Fibroblast of pulmonary artery (primary cell): ENCODE measurements around the gene USP37.

Experiments
- DNase-seq: peaks from one replicate; pipeline ENCODE4 v3.0.0-alpha.2; 2010; ENCODE audit warnings: low read depth
- H3K4me3 ChIP-seq: replicated peaks from 2 replicates; pipeline ENCODE4 v1.5.1; 2011; ENCODE audit warnings: low read depth, mild to moderate bottlenecking, control low read depth, low read length, moderate library complexity
- TF ChIP-seq, protein P1 (sequence below): IDR thresholded peaks from 2 replicates; pipeline ENCODE4 v1.5.1; 2011; ENCODE audit warnings: mild to moderate bottlenecking, control low read depth, low read length, inconsistent platforms; ENCODE audit errors: missing control alignments

The USP37 gene

DNA sequence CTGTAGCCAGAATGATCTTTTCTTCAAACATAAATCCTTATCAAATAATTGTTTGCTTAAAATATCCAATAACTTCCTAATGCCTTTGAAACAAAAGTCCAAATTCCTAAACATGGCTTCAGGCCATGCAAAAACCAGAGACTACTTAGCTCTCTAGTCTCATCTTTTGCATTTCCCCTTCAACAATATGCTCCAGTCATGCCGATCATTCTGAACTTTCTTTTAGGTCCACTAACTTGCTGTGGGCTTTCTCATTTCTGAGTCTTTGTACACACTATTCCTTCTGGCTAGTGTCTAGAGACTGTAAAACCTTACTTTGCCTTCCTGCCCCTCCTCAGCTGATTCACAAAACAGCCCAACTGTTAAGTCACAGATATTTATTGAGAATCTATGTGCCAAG lies 97.7 kb downstream of the USP37 start:
- TF ChIP-seq, protein P1, sequence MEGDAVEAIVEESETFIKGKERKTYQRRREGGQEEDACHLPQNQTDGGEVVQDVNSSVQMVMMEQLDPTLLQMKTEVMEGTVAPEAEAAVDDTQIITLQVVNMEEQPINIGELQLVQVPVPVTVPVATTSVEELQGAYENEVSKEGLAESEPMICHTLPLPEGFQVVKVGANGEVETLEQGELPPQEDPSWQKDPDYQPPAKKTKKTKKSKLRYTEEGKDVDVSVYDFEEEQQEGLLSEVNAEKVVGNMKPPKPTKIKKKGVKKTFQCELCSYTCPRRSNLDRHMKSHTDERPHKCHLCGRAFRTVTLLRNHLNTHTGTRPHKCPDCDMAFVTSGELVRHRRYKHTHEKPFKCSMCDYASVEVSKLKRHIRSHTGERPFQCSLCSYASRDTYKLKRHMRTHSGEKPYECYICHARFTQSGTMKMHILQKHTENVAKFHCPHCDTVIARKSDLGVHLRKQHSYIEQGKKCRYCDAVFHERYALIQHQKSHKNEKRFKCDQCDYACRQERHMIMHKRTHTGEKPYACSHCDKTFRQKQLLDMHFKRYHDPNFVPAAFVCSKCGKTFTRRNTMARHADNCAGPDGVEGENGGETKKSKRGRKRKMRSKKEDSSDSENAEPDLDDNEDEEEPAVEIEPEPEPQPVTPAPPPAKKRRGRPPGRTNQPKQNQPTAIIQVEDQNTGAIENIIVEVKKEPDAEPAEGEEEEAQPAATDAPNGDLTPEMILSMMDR: no peak
- no peak for DNase-seq
- H3K4me3 ChIP-seq: no peak overlapping the region

DNA sequence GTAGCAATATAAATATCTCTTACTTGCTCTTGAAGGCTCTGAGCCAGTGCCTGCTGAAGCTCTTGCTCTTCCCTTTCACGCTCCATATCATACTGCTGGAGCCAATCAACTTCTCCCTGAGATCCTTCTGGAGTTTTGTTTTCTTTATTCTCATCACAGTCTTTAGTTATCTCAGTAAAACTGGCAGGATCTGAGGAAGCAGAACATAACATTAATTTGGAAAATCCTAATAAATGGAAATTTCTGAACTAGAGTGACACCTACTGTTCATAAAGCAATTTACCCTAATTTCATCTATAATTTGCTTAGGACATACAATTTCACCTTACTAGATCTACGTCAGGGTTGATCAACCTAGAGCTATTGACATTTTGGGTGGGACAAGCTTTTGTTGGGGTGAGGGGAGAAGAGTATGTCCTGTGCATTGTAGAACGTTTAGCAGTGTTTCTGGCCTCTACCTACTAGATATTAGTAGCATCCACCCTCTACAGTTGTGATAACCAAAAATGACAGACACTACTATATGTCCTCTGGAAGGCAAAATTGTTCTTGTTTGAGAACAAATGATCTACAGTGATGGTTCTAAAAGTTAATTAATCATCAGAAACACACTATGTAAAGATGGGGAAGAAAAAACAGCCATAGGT lies 102.0 kb downstream of the USP37 start:
- H3K4me3 ChIP-seq: no peak overlapping the region
- peak; percentile 60 for DNase-seq
- TF ChIP-seq, protein P1: peak; percentile 44

DNA sequence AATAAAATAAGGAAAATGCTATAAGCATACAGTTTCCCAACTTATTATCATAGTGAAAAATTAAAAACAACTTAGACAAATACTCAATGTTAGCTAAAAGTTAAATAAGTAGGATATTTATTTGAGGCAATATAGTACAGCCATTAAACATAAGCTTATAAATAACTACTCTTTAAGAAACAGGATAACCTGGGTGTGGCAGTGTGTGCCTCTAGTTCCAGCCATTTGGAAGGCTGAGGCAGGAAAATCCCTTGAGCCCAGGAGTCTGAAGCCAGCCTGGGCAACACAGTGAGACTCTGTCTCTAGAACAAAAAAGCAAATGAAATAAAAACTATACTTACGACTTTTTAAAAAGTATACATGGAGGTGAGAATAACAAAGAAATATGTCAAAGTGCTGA lies 109.6 kb downstream of the USP37 start:
- no peak overlapping the region for H3K4me3 ChIP-seq
- TF ChIP-seq, protein P1: no peak

DNA sequence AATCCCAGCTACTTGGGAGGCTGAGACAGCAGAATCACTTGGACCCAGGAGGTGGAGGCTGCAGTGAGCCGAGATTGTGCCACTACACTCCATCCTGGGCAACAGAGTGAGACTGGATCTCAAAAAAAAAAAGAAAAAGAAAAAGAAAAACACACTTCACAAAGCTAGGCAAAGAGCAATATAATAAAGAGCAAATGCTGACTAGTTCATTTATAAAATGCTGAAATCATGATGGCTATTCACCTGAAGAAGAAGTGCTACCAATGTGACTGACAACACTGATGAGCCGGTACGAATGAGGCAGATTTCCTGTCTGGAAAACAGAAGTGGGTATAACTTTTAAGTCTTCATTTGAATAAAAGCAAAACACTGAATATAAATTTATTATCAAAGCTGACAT lies 111.3 kb downstream of the USP37 start:
- no peak overlapping the region for H3K4me3 ChIP-seq
- TF ChIP-seq, protein P1: no peak
- no peak for DNase-seq

More for the DNA sequence above, 109.6 kb downstream of the USP37 start:
- no peak for DNase-seq

DNA sequence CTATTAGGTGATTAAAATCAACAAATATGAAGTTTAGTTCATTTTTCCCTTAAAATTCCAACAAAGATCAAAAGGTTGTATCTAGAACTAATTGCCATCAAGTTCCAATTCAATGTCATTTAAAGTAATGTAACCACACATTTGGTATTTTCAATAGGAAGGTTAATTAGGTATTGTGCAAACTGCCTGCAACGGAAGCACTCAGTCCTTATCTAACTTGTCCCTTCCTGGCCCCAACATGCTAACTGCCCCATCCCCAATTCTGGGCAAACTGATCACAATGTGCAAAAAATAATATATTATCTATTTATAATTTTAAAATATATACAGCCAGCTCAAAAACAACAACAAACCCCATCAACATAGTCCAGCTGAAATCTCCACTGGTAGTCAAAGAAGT lies 116.1 kb downstream of the USP37 start:
- TF ChIP-seq, protein P1: no peak
- H3K4me3 ChIP-seq: no peak overlapping the region
- no peak for DNase-seq

DNA sequence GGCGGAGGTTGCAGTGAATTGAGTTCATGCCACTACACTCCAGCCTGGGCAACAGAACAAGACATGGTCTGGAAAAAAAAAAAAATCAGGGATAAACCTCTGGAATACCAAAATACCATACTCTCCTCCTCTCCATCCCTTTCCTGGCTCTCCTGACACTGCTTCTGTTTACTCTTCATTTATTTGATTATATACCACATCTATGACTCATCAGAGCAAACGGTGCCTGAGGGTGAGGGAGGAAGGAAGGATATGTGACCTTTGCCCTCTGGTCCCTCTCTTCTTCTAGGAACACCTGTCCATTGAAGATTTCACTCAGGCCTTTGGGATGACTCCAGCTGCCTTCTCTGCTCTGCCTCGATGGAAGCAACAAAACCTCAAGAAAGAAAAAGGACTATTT lies 119.2 kb downstream of the USP37 start:
- TF ChIP-seq, protein P1: no peak
- peak; percentile 8 for DNase-seq
- H3K4me3 ChIP-seq: no peak overlapping the region

DNA sequence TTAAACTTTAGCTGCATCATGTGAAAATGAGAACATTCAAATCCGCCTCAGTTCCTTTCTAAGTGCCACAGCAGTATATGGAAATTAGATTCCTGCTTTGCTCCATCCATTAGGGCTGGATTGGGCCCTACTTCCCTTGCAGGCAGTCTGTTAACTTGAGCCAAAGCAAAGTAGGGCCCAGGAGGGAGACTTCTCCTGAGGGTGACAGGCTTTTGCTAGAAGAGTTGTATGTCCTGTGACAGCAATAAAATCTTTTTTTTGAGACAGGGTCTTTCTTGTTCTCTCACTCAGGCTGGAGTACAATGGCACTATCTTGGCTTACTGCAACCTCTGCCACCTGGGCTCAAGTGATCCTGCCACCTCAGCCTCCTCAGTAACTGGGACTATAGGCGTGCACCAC lies 121.1 kb downstream of the USP37 start:
- DNase-seq: no peak
- TF ChIP-seq, protein P1: no peak
- H3K4me3 ChIP-seq: no peak overlapping the region
